ENCODE measurements around the gene MAMSTR.
"Not testable (repeated sequence)": the region's sequence is repeated elsewhere in the genome, so short reads cannot be mapped to it uniquely, and the experiment has no call there.

MAMSTR gene

DNA sequence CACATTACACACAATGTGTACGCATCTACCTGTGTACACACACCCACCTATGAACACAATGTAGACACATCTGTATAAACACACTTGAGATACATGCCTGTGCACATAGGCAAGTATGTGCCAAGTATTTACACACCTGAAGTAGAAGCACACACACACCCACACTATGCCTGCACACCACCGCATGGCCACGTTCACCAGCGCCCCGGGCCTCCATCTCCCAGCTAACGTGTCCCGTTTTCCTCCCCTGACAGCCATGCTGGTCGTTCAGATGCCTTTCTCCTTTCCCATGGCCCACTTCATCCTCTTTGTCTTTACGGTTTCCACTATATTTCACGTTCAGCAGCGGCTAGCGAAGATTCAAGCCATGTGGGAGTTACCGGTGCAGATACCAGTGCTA, 16.8 kb downstream of the MAMSTR start:
- H3K79me2 ChIP-seq (ENCODE audit: insufficient read depth, low read depth) = no peaks in the 10 kb centered on the region
- no peak overlapping the region for H3K4me2 ChIP-seq
- H3K4me1 ChIP-seq (ENCODE audit: low read depth, poor library complexity, severe bottlenecking) = no peaks in the 10 kb centered on the region
- H3K4me3 ChIP-seq (IDR thresholded peaks at IDR 0.05; ENCODE audit: insufficient read depth, low read depth, low read length) = no peak overlapping the region
- H3K9ac ChIP-seq = no peak overlapping the region
- no peak overlapping the region for H2AFZ ChIP-seq (ENCODE audit: low read depth)
- no peak overlapping the region for H3K27ac ChIP-seq
- no peaks in the 10 kb centered on the region for H3K36me3 ChIP-seq (ENCODE audit: insufficient read depth)
- TF ChIP-seq, protein P1, sequence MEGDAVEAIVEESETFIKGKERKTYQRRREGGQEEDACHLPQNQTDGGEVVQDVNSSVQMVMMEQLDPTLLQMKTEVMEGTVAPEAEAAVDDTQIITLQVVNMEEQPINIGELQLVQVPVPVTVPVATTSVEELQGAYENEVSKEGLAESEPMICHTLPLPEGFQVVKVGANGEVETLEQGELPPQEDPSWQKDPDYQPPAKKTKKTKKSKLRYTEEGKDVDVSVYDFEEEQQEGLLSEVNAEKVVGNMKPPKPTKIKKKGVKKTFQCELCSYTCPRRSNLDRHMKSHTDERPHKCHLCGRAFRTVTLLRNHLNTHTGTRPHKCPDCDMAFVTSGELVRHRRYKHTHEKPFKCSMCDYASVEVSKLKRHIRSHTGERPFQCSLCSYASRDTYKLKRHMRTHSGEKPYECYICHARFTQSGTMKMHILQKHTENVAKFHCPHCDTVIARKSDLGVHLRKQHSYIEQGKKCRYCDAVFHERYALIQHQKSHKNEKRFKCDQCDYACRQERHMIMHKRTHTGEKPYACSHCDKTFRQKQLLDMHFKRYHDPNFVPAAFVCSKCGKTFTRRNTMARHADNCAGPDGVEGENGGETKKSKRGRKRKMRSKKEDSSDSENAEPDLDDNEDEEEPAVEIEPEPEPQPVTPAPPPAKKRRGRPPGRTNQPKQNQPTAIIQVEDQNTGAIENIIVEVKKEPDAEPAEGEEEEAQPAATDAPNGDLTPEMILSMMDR (conservative IDR thresholded peaks at IDR 0.05; ENCODE audit: low read depth, low read length) = no peak
- H4K20me1 ChIP-seq (ENCODE audit: insufficient read depth) = no peaks in the 10 kb centered on the region
- H3K27me3 ChIP-seq (ENCODE audit: insufficient read depth, low read depth) = peaks cover 25% of the 10 kb centered on the region

DNA sequence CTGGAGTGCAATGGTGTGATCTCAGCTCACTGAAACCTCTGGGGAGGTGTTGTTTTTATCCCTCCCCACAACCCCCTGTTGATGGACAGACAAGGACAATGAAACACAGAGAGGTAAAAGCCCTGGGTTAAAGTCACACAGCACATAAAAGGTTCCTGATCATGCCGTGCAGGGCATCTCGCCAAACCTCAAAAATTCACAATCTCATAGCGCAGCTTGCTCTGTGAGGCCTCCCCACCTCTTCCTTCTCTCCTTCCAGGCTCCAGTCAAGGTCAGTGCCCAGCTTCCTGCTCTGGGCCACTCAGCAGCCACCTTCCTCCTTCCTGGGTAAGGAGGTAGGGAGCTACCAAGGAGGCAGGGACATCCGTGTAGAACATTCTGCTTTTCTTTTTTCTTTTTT, 21.5 kb downstream of the MAMSTR start:
- Histone ChIP-seq H4K20me1 (ENCODE audit: insufficient read depth) (no peaks in the 10 kb centered on the region), H3K27ac (no peak overlapping the region), H3K27me3 (ENCODE audit: insufficient read depth, low read depth) (peaks cover 55% of the 10 kb centered on the region), H3K4me1 (ENCODE audit: low read depth, poor library complexity, severe bottlenecking) (no peaks in the 10 kb centered on the region), H3K36me3 (ENCODE audit: insufficient read depth) (no peaks in the 10 kb centered on the region), H2AFZ (ENCODE audit: low read depth) (no peak overlapping the region), H3K4me2 (no peak overlapping the region), H3K79me2 (ENCODE audit: insufficient read depth, low read depth) (no peaks in the 10 kb centered on the region), H3K4me3 (IDR thresholded peaks at IDR 0.05; ENCODE audit: insufficient read depth, low read depth, low read length) (no peak overlapping the region), H3K9ac (no peak overlapping the region)
- TF ChIP-seq, protein P1 (conservative IDR thresholded peaks at IDR 0.05; ENCODE audit: low read depth, low read length) = no peak

DNA sequence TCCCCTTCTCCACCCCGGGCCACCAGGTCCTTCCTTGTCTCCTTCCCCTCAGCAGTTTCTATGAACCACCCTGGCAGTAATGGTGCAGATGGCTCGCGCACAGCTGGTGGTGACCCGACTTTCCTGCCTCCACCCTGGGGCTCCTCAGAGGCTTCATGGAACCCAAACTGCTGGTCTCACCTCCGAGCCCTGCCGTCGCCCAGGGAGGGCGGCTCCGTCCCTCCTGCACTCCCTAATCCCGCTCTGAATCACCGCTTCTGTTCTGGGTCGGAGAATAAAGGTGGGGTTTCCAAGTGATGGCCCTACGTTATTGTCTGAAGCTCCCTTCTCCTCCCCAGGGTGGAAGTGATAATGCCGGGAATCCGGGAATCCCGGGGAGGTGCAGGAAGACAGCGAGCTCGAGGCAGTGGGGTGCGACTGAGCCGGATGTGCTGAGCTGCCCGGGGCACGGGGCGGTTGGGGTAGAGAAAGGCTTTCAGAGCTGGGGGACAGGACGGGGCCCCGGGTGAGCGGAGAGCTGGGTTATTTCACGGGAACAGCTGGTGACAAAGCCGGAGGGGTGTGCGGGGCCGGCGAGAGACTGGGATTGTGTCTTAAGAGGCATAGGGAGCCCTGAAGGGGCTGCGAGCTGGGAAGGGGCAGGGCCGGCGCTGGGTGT, 23.0 kb downstream of the MAMSTR start:
- Histone ChIP-seq H2AFZ (ENCODE audit: low read depth) (no peak overlapping the region), H3K4me2 (no peak overlapping the region), H3K4me1 (ENCODE audit: low read depth, poor library complexity, severe bottlenecking) (no peaks in the 10 kb centered on the region), H3K36me3 (ENCODE audit: insufficient read depth) (no peaks in the 10 kb centered on the region), H3K79me2 (ENCODE audit: insufficient read depth, low read depth) (no peaks in the 10 kb centered on the region), H4K20me1 (ENCODE audit: insufficient read depth) (no peaks in the 10 kb centered on the region), H3K4me3 (IDR thresholded peaks at IDR 0.05; ENCODE audit: insufficient read depth, low read depth, low read length) (no peak overlapping the region), H3K9ac (no peak overlapping the region), H3K27me3 (ENCODE audit: insufficient read depth, low read depth) (peaks cover 67% of the 10 kb centered on the region), H3K27ac (no peak overlapping the region)
- TF ChIP-seq, protein P1 (conservative IDR thresholded peaks at IDR 0.05; ENCODE audit: low read depth, low read length) = no peak

DNA sequence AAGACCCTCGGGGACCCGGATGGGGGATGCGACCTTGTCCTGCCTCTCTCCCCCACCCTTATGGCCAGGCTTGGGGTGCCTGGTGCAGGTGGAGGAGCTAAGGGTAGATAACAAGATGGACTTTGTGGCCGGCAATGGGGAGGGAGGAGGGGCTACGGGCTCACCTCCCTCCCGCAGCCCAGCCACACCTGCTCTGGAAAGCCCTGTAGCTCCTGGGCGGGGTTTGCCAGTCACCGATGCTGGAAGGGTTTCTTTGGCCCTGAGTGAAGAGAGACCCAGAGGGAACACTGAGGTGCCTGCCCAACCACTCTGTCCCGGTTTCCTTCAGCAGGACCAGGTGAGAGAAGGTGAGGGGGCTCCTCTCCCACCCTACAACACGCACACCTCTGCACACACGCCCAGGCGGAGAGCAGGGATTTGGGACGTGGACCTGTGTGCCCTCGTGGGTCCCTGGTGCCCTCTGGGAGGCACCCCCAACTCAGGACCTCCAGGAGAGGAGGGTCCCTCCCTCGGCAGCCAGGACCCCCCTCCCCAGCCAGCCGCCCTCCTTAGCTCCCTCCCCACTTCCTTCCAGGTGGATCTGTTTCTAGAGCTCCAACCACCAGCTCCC, 23.7 kb downstream of the MAMSTR start, which contains the start of gene FUT2:
FUT2 (plus strand) TSS at position 229 of the 610 bp plus-strand sequence. CDS start 6,986 bp downstream, outside the sequence.
- Histone ChIP-seq H3K36me3 (ENCODE audit: insufficient read depth) (no peaks in the 10 kb centered on the region), H3K27ac (no peak within 1 kb of the TSS), H3K4me1 (ENCODE audit: low read depth, poor library complexity, severe bottlenecking) (no peaks in the 10 kb centered on the region), H4K20me1 (ENCODE audit: insufficient read depth) (no peaks in the 10 kb centered on the region), H3K4me3 (IDR thresholded peaks at IDR 0.05; ENCODE audit: insufficient read depth, low read depth, low read length) (no peak within 1 kb of the TSS), H3K4me2 (no peak within 1 kb of the TSS), H3K27me3 (ENCODE audit: insufficient read depth, low read depth) (peaks cover 72% of the 10 kb centered on the region), H2AFZ (ENCODE audit: low read depth) (no peak within 1 kb of the TSS), H3K79me2 (ENCODE audit: insufficient read depth, low read depth) (no peaks in the 10 kb centered on the region), H3K9ac (no peak within 1 kb of the TSS)
- TF ChIP-seq, protein P1 (conservative IDR thresholded peaks at IDR 0.05; ENCODE audit: low read depth, low read length) = no peak

DNA sequence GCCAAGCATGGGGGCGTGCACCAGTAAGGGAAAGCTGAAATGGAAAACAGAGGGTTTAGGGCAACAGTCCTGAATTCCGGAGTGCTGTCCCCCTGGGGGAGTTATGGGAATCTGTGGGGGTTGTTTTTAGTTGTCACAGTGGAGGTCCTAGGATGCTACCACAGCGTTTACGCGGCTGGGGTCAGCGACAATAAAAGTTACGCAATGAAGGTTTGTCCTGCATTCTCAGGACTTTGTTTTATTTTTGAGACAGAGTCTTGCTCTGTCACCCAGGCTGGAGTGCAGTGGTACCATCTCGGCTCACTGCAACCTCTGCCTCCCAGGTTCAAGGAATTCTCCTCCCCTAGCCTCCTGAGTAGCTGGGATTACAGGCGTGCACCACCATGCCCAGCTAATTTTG, 25.9 kb downstream of the MAMSTR start:
- not testable (repeated sequence) for H3K9ac ChIP-seq; H3K36me3 ChIP-seq (ENCODE audit: insufficient read depth); H4K20me1 ChIP-seq (ENCODE audit: insufficient read depth); H3K4me1 ChIP-seq (ENCODE audit: low read depth, poor library complexity, severe bottlenecking); H3K79me2 ChIP-seq (ENCODE audit: insufficient read depth, low read depth); H3K4me2 ChIP-seq; H3K4me3 ChIP-seq (IDR thresholded peaks at IDR 0.05; ENCODE audit: insufficient read depth, low read depth, low read length); H2AFZ ChIP-seq (ENCODE audit: low read depth); H3K27ac ChIP-seq
- H3K27me3 ChIP-seq (ENCODE audit: insufficient read depth, low read depth) = peaks cover 87% of the 10 kb centered on the region

Data from KMS-11 (cell line).